GM23338 (cell line): ENCODE results near the gene MYO1D. TPM values are rescaled to one million over a fixed set of nuclear protein-coding genes. Genes with fewer than 3 reads are reported as not detected.

Source experiments
- ATAC-seq: fragments of 200-7000 bp; cut with Tn5 transposase; 3 replicates; pipeline ENCODE4 v1.9.1; 2020
- DNase-seq: peaks from one replicate; pipeline ENCODE4 v3.0.0-alpha.2; 2015; ENCODE audit warnings: low spot score
- H2AFZ ChIP-seq: fragments of 200-600 bp; sonication (generic); 2 replicates; pipeline ENCODE4 v1.8.0; 2016; ENCODE audit warnings: antibody characterized with exemption, mild to moderate bottlenecking, moderate library complexity
- H3F3A ChIP-seq: fragments of 200-600 bp; sonication (generic); replicated peaks from 2 replicates; pipeline ENCODE4 v1.8.0; 2017; ENCODE audit warnings: antibody characterized with exemption, mixed run types, low read depth
- H3K27ac ChIP-seq: fragments of 200-600 bp; sonication (generic); 2 replicates; pipeline ENCODE4 v1.6.1; 2016; ENCODE audit warnings: low read depth
- H3K27me3 ChIP-seq: fragments of 200-600 bp; sonication (generic); 2 replicates; pipeline ENCODE4 v1.8.0; 2016; ENCODE audit warnings: mild to moderate bottlenecking, mixed run types, moderate library complexity; ENCODE audit not compliant: insufficient read depth
- H3K36me3 ChIP-seq: fragments of 200-600 bp; sonication (generic); 2 replicates; pipeline ENCODE4 v1.8.0; 2016; ENCODE audit warnings: mild to moderate bottlenecking; ENCODE audit not compliant: insufficient read depth
- H3K4me1 ChIP-seq: fragments of 200-600 bp; sonication (generic); 2 replicates; pipeline ENCODE4 v1.8.0; 2016; ENCODE audit warnings: mild to moderate bottlenecking, moderate library complexity; ENCODE audit not compliant: insufficient read depth
- H3K4me2 ChIP-seq: fragments of 200-600 bp; sonication (generic); 2 replicates; pipeline ENCODE4 v1.7.1; 2017; ENCODE audit warnings: mixed run types
- H3K4me3 ChIP-seq: fragments of 200-600 bp; sonication (generic); 2 replicates; pipeline ENCODE4 v1.6.1; 2016; ENCODE audit warnings: mixed run types
- H3K79me2 ChIP-seq: fragments of 200-600 bp; sonication (generic); replicated peaks from 2 replicates; pipeline ENCODE4 v1.8.0; 2017; ENCODE audit warnings: mild to moderate bottlenecking; ENCODE audit not compliant: insufficient read depth
- H3K9me2 ChIP-seq: fragments of 200-600 bp; sonication (generic); 2 replicates; pipeline ENCODE4 v1.8.0; 2017; ENCODE audit not compliant: insufficient read depth
- H4K20me1 ChIP-seq: fragments of 200-600 bp; sonication (generic); replicated peaks from 2 replicates; pipeline ENCODE4 v1.8.0; 2017; ENCODE audit warnings: mild to moderate bottlenecking; ENCODE audit not compliant: insufficient read depth
- H3K27ac Mint-ChIP-seq: 2 replicates; pipeline ENCODE4 v1.8.0; 2020; ENCODE audit warnings: inconsistent platforms, mild to moderate bottlenecking, moderate library complexity, mixed read lengths
- H3K27me3 Mint-ChIP-seq: 3 replicates; pipeline ENCODE4 v1.8.0; 2022; ENCODE audit warnings: low read depth, mild to moderate bottlenecking, moderate library complexity, mixed read lengths, inconsistent platforms; ENCODE audit not compliant: insufficient read depth, poor library complexity
- H3K36me3 Mint-ChIP-seq: 3 replicates; pipeline ENCODE4 v1.8.0; 2021; ENCODE audit warnings: low read depth, mild to moderate bottlenecking, inconsistent platforms, moderate library complexity, mixed read lengths
- H3K4me1 Mint-ChIP-seq: 3 replicates; pipeline ENCODE4 v1.8.0; 2020; ENCODE audit warnings: mild to moderate bottlenecking, inconsistent platforms, mixed read lengths
- H3K4me3 Mint-ChIP-seq: 3 replicates; pipeline ENCODE4 v1.8.0; 2021; ENCODE audit warnings: moderate library complexity, mild to moderate bottlenecking, inconsistent platforms, mixed read lengths
- H3K9me3 Mint-ChIP-seq: 3 replicates; pipeline ENCODE4 v1.8.0; 2020; ENCODE audit warnings: moderate library complexity, mild to moderate bottlenecking, inconsistent platforms, mixed read lengths
- CREB1 ChIP-seq: fragments of 250-450 bp; sonication (Bioruptor Pico); IDR thresholded peaks from 2 replicates; pipeline ENCODE4 v1.5.0; 2020; ENCODE audit warnings: low read depth, mild to moderate bottlenecking, moderate library complexity
- EZH2 ChIP-seq: fragments of 200-600 bp; sonication (generic); IDR thresholded peaks from one replicate; pipeline ENCODE4 v1.8.0; 2017; ENCODE audit warnings: antibody characterized with exemption, mild to moderate bottlenecking, low read depth; ENCODE audit not compliant: unreplicated experiment
- POLR2AphosphoS5 ChIP-seq: IDR thresholded peaks from 2 replicates; pipeline ENCODE4 v1.6.1; 2016; ENCODE audit warnings: antibody characterized with exemption, low read depth
- ZNF114 ChIP-seq: fragments of 250-450 bp; sonication (Bioruptor Pico); IDR thresholded peaks from 2 replicates; pipeline ENCODE4 v1.5.0; 2020; ENCODE audit warnings: mild to moderate bottlenecking, moderate library complexity
- ZNF331 ChIP-seq: fragments of 250-450 bp; sonication (Bioruptor Pico); IDR thresholded peaks from 2 replicates; pipeline ENCODE4 v1.5.0; 2020; ENCODE audit warnings: low read depth, mild to moderate bottlenecking, moderate library complexity
- polyA plus RNA-seq: library from polyadenylated mRNA; unstranded; fragments of >200 nt; fragmentation: Nextera tagmentation; extraction: Ambion mirVana; gene quantifications from 2 replicates; pipeline ENCODE4 v1.2.1, GENCODE V29; 2016
- total RNA-seq: library from RNA; depleted of rRNA; stranded (reverse); fragments of >200 nt; shearing (Covaris generic); gene quantifications from 2 replicates; pipeline ENCODE4 v1.2.3, GENCODE V29; 2014
- TF ChIP-seq, protein P1 (sequence below): IDR thresholded peaks from 2 replicates; pipeline ENCODE4 v1.6.1; 2016; ENCODE audit warnings: antibody characterized with exemption
- TF ChIP-seq, protein P2 (sequence below), 2 experiments: fragments of 200-600 bp in 1 of 2; sonication (generic) in 1 of 2; conservative IDR thresholded peaks; 2 replicates each; pipeline versions ENCODE4 v1.5.1 to v1.6.1; 2016 to 2017; ENCODE audit warnings: antibody characterized with exemption in 2 of 2, low read depth in 2 of 2, mild to moderate bottlenecking in 2 of 2, moderate library complexity in 1 of 2
- TF ChIP-seq, protein P3 (sequence below): fragments of 250-450 bp; sonication (Bioruptor Pico); IDR thresholded peaks from 2 replicates; pipeline ENCODE4 v1.5.0; 2020; ENCODE audit warnings: mild to moderate bottlenecking, moderate library complexity

The MYO1D gene
- total and polyA plus RNA-seq, 2 experiments from 2014 or later = 8.6 to 28.6 TPM

DNA sequence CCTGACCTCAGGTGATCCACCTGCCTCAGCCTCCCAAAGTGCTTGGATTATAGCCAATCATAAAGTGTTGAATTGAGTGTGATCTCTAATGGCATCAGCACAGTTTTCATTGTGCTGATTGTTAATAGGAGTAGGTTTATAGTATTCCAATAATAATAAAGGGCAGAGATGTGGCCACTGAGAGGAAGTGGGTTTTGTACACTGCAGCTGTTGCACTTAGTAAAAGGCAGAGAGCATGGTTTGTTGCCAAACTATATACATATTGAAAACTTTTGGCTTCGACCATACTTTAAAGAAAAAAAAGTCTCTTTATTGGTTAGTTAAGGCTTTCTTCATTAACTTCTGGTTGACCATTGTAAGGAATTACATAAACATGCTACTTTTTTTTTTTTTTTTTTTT, 204.2 kb downstream of the MYO1D start:
- Mint-ChIP-seq H3K36me3 (peaks cover 19% of the 10 kb centered on the region), H3K27me3 (peaks cover 2% of the 10 kb centered on the region), H3K27ac (no peak overlapping the region), H3K4me1 (no peaks in the 10 kb centered on the region), H3K9me3 (peaks cover 24% of the 10 kb centered on the region), H3K4me3 (no peak overlapping the region)
- Histone ChIP-seq H3F3A (no peaks in the 10 kb centered on the region), H2AFZ (no peak overlapping the region), H3K4me3 (no peak overlapping the region), H4K20me1 (no peaks in the 10 kb centered on the region), H3K36me3 (no peaks in the 10 kb centered on the region; the same call in 1 of the 2 replicates), H3K27ac (no peak overlapping the region), H3K79me2 (no peaks in the 10 kb centered on the region), H3K4me1 (no peaks in the 10 kb centered on the region), H3K4me2 (no peak overlapping the region), H3K9me2 (no peaks in the 10 kb centered on the region), H3K27me3 (no peaks in the 10 kb centered on the region)
- DNase-seq = no peak
- TF ChIP-seq POLR2AphosphoS5 (no peak), CREB1 (CRISPR knock-in tag) (no peak), ZNF114 (CRISPR knock-in tag) (no peak)
- no peak for ATAC-seq

DNA sequence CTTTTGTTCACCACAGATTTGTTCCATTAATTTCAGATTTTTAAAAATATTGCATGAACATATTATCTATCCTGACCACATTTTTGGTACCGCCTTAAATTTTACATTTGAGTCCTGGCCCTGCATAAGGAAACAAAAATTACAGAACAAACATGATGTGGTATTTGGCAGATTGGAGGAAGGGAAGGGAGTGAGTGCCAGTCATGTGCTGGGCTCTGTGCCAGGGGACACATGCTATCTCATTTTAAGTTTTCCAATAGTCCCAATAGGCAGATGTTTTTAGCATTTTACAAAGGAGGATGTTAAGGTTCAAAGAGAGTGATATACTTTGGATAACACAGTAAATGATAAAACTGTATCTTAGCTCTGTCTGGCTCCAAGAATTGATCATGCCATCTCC, 205.0 kb downstream of the MYO1D start:
- peaks cover 2% of the 10 kb centered on the region for H3K27me3 Mint-ChIP-seq
- H3K4me1 Mint-ChIP-seq = no peaks in the 10 kb centered on the region
- Histone ChIP-seq H4K20me1 (no peaks in the 10 kb centered on the region), H3K4me1 (no peaks in the 10 kb centered on the region), H3K9me2 (no peaks in the 10 kb centered on the region), H3K4me2 (no peak overlapping the region), H3K27me3 (no peaks in the 10 kb centered on the region), H3F3A (no peaks in the 10 kb centered on the region), H3K4me3 (no peak overlapping the region), H3K36me3 (no peaks in the 10 kb centered on the region; the same call in 1 of the 2 replicates), H2AFZ (no peak overlapping the region), H3K27ac (no peak overlapping the region), H3K79me2 (no peaks in the 10 kb centered on the region)
- H3K9me3 Mint-ChIP-seq = peaks cover 24% of the 10 kb centered on the region
- ATAC-seq (no peak), DNase-seq (no peak)
- peaks cover 19% of the 10 kb centered on the region for H3K36me3 Mint-ChIP-seq
- no peak overlapping the region for H3K27ac Mint-ChIP-seq
- TF ChIP-seq CREB1 (CRISPR knock-in tag) (no peak), POLR2AphosphoS5 (no peak), EZH2 (no peak), ZNF331 (CRISPR knock-in tag) (no peak)
- TF ChIP-seq, protein P1, sequence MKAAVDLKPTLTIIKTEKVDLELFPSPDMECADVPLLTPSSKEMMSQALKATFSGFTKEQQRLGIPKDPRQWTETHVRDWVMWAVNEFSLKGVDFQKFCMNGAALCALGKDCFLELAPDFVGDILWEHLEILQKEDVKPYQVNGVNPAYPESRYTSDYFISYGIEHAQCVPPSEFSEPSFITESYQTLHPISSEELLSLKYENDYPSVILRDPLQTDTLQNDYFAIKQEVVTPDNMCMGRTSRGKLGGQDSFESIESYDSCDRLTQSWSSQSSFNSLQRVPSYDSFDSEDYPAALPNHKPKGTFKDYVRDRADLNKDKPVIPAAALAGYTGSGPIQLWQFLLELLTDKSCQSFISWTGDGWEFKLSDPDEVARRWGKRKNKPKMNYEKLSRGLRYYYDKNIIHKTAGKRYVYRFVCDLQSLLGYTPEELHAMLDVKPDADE = no peak
- TF ChIP-seq, protein P2, sequence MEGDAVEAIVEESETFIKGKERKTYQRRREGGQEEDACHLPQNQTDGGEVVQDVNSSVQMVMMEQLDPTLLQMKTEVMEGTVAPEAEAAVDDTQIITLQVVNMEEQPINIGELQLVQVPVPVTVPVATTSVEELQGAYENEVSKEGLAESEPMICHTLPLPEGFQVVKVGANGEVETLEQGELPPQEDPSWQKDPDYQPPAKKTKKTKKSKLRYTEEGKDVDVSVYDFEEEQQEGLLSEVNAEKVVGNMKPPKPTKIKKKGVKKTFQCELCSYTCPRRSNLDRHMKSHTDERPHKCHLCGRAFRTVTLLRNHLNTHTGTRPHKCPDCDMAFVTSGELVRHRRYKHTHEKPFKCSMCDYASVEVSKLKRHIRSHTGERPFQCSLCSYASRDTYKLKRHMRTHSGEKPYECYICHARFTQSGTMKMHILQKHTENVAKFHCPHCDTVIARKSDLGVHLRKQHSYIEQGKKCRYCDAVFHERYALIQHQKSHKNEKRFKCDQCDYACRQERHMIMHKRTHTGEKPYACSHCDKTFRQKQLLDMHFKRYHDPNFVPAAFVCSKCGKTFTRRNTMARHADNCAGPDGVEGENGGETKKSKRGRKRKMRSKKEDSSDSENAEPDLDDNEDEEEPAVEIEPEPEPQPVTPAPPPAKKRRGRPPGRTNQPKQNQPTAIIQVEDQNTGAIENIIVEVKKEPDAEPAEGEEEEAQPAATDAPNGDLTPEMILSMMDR (conservative IDR thresholded peaks at IDR 0.05; ENCODE audit: low read depth in 2 of 2) = no peak
- TF ChIP-seq, protein P3, sequence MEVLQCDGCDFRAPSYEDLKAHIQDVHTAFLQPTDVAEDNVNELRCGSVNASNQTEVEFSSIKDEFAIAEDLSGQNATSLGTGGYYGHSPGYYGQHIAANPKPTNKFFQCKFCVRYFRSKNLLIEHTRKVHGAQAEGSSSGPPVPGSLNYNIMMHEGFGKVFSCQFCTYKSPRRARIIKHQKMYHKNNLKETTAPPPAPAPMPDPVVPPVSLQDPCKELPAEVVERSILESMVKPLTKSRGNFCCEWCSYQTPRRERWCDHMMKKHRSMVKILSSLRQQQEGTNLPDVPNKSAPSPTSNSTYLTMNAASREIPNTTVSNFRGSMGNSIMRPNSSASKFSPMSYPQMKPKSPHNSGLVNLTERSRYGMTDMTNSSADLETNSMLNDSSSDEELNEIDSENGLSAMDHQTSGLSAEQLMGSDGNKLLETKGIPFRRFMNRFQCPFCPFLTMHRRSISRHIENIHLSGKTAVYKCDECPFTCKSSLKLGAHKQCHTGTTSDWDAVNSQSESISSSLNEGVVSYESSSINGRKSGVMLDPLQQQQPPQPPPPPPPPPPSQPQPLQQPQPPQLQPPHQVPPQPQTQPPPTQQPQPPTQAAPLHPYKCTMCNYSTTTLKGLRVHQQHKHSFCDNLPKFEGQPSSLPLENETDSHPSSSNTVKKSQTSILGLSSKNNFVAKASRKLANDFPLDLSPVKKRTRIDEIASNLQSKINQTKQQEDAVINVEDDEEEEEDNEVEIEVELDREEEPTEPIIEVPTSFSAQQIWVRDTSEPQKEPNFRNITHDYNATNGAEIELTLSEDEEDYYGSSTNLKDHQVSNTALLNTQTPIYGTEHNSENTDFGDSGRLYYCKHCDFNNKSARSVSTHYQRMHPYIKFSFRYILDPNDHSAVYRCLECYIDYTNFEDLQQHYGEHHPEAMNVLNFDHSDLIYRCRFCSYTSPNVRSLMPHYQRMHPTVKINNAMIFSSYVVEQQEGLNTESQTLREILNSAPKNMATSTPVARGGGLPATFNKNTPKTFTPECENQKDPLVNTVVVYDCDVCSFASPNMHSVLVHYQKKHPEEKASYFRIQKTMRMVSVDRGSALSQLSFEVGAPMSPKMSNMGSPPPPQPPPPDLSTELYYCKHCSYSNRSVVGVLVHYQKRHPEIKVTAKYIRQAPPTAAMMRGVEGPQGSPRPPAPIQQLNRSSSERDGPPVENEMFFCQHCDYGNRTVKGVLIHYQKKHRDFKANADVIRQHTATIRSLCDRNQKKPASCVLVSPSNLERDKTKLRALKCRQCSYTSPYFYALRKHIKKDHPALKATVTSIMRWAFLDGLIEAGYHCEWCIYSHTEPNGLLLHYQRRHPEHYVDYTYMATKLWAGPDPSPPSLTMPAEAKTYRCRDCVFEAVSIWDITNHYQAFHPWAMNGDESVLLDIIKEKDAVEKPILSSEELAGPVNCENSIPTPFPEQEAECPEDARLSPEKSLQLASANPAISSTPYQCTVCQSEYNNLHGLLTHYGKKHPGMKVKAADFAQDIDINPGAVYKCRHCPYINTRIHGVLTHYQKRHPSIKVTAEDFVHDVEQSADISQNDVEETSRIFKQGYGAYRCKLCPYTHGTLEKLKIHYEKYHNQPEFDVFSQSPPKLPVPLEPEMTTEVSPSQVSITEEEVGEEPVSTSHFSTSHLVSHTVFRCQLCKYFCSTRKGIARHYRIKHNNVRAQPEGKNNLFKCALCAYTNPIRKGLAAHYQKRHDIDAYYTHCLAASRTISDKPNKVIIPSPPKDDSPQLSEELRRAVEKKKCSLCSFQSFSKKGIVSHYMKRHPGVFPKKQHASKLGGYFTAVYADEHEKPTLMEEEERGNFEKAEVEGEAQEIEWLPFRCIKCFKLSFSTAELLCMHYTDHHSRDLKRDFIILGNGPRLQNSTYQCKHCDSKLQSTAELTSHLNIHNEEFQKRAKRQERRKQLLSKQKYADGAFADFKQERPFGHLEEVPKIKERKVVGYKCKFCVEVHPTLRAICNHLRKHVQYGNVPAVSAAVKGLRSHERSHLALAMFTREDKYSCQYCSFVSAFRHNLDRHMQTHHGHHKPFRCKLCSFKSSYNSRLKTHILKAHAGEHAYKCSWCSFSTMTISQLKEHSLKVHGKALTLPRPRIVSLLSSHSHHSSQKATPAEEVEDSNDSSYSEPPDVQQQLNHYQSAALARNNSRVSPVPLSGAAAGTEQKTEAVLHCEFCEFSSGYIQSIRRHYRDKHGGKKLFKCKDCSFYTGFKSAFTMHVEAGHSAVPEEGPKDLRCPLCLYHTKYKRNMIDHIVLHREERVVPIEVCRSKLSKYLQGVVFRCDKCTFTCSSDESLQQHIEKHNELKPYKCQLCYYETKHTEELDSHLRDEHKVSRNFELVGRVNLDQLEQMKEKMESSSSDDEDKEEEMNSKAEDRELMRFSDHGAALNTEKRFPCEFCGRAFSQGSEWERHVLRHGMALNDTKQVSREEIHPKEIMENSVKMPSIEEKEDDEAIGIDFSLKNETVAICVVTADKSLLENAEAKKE (CRISPR knock-in tag) = no peak
- H3K4me3 Mint-ChIP-seq = no peak overlapping the region
